ENCODE results near the gene CPNE1. TPM values are rescaled to one million over a fixed set of nuclear protein-coding genes. Genes with fewer than 3 reads are reported as not detected.

CPNE1 gene
- total and polyA plus RNA-seq, 2 donors (not counting 1 experiment from before 2014, with no cell fraction given) = 88.8 to 146 TPM

GRCh38 chr20:35578469-35578868 is 86.2 kb downstream of the CPNE1 start:
- no peak overlapping the region for H3K4me3 ChIP-seq (replicated peaks in 1 of 4; ENCODE audit: control extremely low read depth in 1 of 4, insufficient read depth in 1 of 4, low read depth in 3 of 4, low read length in 4 of 4)
- no peak overlapping the region for H3K9ac ChIP-seq (ENCODE audit: insufficient read depth, low read length)
- H3K9me3 ChIP-seq (ENCODE audit: control insufficient read depth, insufficient read depth, low read depth, low read length) = no peaks in the 10 kb centered on the region
- no peaks in the 10 kb centered on the region for H4K20me1 ChIP-seq (ENCODE audit: control insufficient read depth, extremely low read depth, insufficient read depth, low read length)
- no peaks in the 10 kb centered on the region for H3K4me1 ChIP-seq (ENCODE audit: control insufficient read depth, extremely low read depth, insufficient read depth, low read length)
- no peak overlapping the region for H2AFZ ChIP-seq (ENCODE audit: low read length)
- H3K27me3 ChIP-seq (ENCODE audit: control insufficient read depth, insufficient read depth, low read length) = peaks cover 2% of the 10 kb centered on the region
- no peak for TF ChIP-seq EZH2 (IDR thresholded peaks at IDR 0.05; ENCODE audit: low read length, missing control alignments)
- no peak for TF ChIP-seq CTCF (conservative IDR thresholded peaks at IDR 0.05 in 1 of 2, IDR thresholded peaks at IDR 0.05 in 1 of 2; ENCODE audit: low read depth in 1 of 2, low read length in 2 of 2)
- H3K79me2 ChIP-seq (ENCODE audit: control insufficient read depth, insufficient read depth, low read length) = no peaks in the 10 kb centered on the region
- H3K27ac ChIP-seq (ENCODE audit: insufficient read depth, low read length) = no peak overlapping the region
- DNase-seq (ENCODE audit: low read depth in 2 of 2) = no peak
- H3K4me2 ChIP-seq (ENCODE audit: extremely low read depth, insufficient read depth, low read length) = no peak overlapping the region
- no peaks in the 10 kb centered on the region for H3K36me3 ChIP-seq (ENCODE audit: control insufficient read depth, insufficient read depth, low read length)

- no peaks in the 10 kb centered on the region for H3K79me2 ChIP-seq (ENCODE audit: control insufficient read depth, insufficient read depth, low read length)
- no peak overlapping the region for H3K4me2 ChIP-seq (ENCODE audit: extremely low read depth, insufficient read depth, low read length)
- no peak overlapping the region for H2AFZ ChIP-seq (ENCODE audit: low read length)
- H4K20me1 ChIP-seq (ENCODE audit: control insufficient read depth, extremely low read depth, insufficient read depth, low read length) = no peaks in the 10 kb centered on the region
- no peak overlapping the region for H3K9ac ChIP-seq (ENCODE audit: insufficient read depth, low read length)
- H3K36me3 ChIP-seq (ENCODE audit: control insufficient read depth, insufficient read depth, low read length) = no peaks in the 10 kb centered on the region
- H3K27me3 ChIP-seq (ENCODE audit: control insufficient read depth, insufficient read depth, low read length) = peaks cover 1% of the 10 kb centered on the region
- no peaks in the 10 kb centered on the region for H3K9me3 ChIP-seq (ENCODE audit: control insufficient read depth, insufficient read depth, low read depth, low read length)
- H3K4me3 ChIP-seq (replicated peaks in 1 of 4; ENCODE audit: control extremely low read depth in 1 of 4, insufficient read depth in 1 of 4, low read depth in 3 of 4, low read length in 4 of 4) = no peak overlapping the region
- no peaks in the 10 kb centered on the region for H3K4me1 ChIP-seq (ENCODE audit: control insufficient read depth, extremely low read depth, insufficient read depth, low read length)
- H3K27ac ChIP-seq (ENCODE audit: insufficient read depth, low read length) = no peak overlapping the region
- no peak for TF ChIP-seq CTCF (conservative IDR thresholded peaks at IDR 0.05 in 1 of 2, IDR thresholded peaks at IDR 0.05 in 1 of 2; ENCODE audit: low read depth in 1 of 2, low read length in 2 of 2)
- no peak for TF ChIP-seq EZH2 (IDR thresholded peaks at IDR 0.05; ENCODE audit: low read length, missing control alignments)
- no peak for DNase-seq (ENCODE audit: low read depth in 2 of 2)
Measured at GRCh38 chr20:35576816-35577215, 87.9 kb downstream of the CPNE1 start.

Other genes with a start within 250 kb of the CPNE1 start
- 50.1 and 91.3 TPM in 2 replicates for gene GDF5, start 226.7 kb downstream of the CPNE1 start, total RNA-seq
- 30.6 and 54.5 TPM in 2 replicates for gene GDF5, start 226.7 kb downstream of the CPNE1 start, polyA plus RNA-seq
- 24.7 and 45.9 TPM in 2 replicates for gene CEP250, start 209.3 kb downstream of the CPNE1 start, total RNA-seq
- gene CEP250, start 209.3 kb downstream of the CPNE1 start, polyA plus RNA-seq = 11.3 and 11.8 TPM in 2 replicates
- gene C20orf173, start 135.2 kb downstream of the CPNE1 start, total RNA-seq = not detected in 2 replicates
- gene C20orf173, start 135.2 kb downstream of the CPNE1 start, polyA plus RNA-seq = not detected in 2 replicates
- gene ERGIC3, start 122.8 kb downstream of the CPNE1 start, total RNA-seq = 355 and 455 TPM in 2 replicates
- gene ERGIC3, start 122.8 kb downstream of the CPNE1 start, polyA plus RNA-seq = 335 and 398 TPM in 2 replicates
- 6.6 and 8.5 TPM in 2 replicates for gene SPAG4, start 49.1 kb downstream of the CPNE1 start, total RNA-seq
- gene SPAG4, start 49.1 kb downstream of the CPNE1 start, polyA plus RNA-seq = 2.6 and 4.3 TPM in 2 replicates
- 29.9 and 31.8 TPM in 2 replicates for gene RBM12, start within 50 bp of the CPNE1 start, total RNA-seq
- gene RBM12, start within 50 bp of the CPNE1 start, polyA plus RNA-seq = 109 and 126 TPM in 2 replicates
- 31.7 and 36.5 TPM in 2 replicates for gene NFS1, start 34.5 kb upstream of the CPNE1 start, total RNA-seq
- 34.7 and 37.7 TPM in 2 replicates for gene NFS1, start 34.5 kb upstream of the CPNE1 start, polyA plus RNA-seq
- gene ROMO1, start 34.5 kb upstream of the CPNE1 start, total RNA-seq = 118 and 239 TPM in 2 replicates
- gene ROMO1, start 34.5 kb upstream of the CPNE1 start, polyA plus RNA-seq = 205 and 222 TPM in 2 replicates
- gene RBM39, start 77.4 kb upstream of the CPNE1 start, total RNA-seq = 462 and 465 TPM in 2 replicates
- gene RBM39, start 77.4 kb upstream of the CPNE1 start, polyA plus RNA-seq = 43.1 and 57.7 TPM in 2 replicates
- gene PHF20, start 107.1 kb upstream of the CPNE1 start, total RNA-seq = 28.2 and 40.1 TPM in 2 replicates
- gene PHF20, start 107.1 kb upstream of the CPNE1 start, polyA plus RNA-seq = 31.4 and 32.5 TPM in 2 replicates

Measured in fibroblast of lung (primary cell).